AG10803 (cell line): ENCODE data around the gene SORL1-AS1.
"Not testable (repeated sequence)": the region's sequence is repeated elsewhere in the genome, so short reads cannot be mapped to it uniquely, and the experiment has no call there.

ENCODE experiments used
- DNase-seq: peaks from one replicate; pipeline ENCODE4 v3.0.0; 2010; ENCODE audit warnings: low read depth
- H3K4me3 ChIP-seq: 2 replicates; pipeline ENCODE4 v1.5.1; 2011; ENCODE audit warnings: mild to moderate bottlenecking, low read length, control low read depth
- TF ChIP-seq, protein P1 (sequence below): conservative IDR thresholded peaks from 2 replicates; pipeline ENCODE4 v1.5.1; 2011; ENCODE audit warnings: mild to moderate bottlenecking, low read length, control low read depth, inconsistent platforms

Gene SORL1-AS1

DNA sequence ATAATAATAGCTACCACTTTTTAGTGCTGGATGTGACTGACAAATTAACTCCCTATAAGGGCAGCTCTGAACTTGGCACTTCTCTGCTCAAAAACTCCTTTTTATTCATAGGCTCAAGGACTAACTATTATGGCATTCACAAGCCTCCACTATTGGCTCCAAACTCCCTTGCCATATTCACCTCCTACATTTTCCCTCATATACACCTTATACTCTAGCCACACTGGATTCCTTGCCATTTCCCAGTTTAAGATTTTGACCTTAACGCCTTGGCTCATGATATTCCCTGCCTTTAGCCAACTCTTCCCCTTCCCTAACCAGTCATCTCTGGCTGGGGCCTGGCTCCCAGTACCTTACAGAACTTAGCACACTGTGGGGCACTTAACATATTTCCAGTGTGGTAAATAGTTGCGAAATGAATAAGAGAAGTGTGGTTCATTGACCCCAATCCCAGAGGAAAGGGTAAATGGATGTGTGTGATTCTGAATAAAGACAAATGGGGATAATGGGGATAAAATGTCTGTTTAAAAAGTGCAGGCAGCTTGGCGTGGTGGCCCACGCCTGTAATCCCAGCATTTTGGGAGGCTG, 40.7 kb downstream of the SORL1-AS1 start:
- DNase-seq: no peak
- H3K4me3 ChIP-seq: no peak overlapping the region
- TF ChIP-seq, protein P1, sequence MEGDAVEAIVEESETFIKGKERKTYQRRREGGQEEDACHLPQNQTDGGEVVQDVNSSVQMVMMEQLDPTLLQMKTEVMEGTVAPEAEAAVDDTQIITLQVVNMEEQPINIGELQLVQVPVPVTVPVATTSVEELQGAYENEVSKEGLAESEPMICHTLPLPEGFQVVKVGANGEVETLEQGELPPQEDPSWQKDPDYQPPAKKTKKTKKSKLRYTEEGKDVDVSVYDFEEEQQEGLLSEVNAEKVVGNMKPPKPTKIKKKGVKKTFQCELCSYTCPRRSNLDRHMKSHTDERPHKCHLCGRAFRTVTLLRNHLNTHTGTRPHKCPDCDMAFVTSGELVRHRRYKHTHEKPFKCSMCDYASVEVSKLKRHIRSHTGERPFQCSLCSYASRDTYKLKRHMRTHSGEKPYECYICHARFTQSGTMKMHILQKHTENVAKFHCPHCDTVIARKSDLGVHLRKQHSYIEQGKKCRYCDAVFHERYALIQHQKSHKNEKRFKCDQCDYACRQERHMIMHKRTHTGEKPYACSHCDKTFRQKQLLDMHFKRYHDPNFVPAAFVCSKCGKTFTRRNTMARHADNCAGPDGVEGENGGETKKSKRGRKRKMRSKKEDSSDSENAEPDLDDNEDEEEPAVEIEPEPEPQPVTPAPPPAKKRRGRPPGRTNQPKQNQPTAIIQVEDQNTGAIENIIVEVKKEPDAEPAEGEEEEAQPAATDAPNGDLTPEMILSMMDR: no peak

DNA sequence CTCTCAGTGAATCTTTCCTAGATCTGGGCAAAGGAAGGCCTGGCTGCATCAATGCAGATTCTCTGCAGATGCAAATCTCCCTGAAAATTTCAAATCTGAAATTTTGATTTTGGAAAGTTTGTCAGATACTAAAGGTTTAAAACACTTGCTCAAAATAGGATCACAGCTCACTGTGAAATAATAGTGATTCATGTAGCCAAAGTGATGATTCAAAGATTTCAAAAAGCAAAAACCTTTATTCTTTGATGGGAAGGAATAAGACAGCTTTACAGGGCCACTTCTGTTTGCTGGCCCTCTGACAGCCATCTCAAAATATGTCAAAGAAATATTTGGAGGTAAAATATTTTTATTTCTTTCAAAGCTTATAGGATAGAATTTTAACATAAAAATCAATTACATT, 41.4 kb downstream of the SORL1-AS1 start:
- not testable (repeated sequence) for H3K4me3 ChIP-seq, DNase-seq

DNA sequence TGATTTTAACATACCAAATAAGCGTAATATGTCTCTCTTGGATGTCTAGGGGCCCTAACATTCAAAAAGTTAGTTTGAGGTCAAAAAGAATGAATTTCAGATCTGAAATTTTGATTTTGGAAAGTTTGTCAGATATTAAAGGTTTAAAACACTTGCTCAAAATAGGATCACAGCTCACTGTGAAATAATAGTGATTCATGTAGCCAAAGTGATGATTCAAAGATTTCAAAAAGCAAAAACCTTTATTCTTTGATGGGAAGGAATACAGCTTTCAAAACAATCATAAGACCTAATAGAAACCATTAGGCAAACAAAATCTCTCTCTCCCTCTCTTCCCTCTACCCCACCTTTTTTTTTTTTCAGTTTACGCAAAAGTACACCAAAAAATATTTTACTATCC, 42.7 kb downstream of the SORL1-AS1 start:
- DNase-seq, H3K4me3 ChIP-seq: not testable (repeated sequence)

DNA sequence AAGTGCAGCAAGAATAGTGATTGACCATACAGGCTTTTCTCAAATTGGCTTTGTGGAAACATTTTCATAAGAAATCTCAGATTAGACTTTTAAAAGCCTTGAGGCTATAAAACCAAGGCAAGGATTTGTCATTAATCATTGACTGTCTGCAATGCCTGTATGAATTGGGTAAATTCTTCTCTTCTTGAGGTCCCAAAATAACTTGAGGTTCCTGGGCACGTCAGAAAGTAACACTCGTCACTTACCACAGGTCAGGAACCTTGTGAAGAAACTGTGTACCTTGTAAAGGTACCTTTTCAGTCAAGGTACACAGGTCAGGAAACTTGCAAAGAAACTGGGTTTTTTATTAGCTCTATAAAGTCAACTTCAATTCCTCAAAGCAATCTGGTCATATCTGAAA, 43.9 kb downstream of the SORL1-AS1 start:
- no peak for DNase-seq
- TF ChIP-seq, protein P1: no peak

DNA sequence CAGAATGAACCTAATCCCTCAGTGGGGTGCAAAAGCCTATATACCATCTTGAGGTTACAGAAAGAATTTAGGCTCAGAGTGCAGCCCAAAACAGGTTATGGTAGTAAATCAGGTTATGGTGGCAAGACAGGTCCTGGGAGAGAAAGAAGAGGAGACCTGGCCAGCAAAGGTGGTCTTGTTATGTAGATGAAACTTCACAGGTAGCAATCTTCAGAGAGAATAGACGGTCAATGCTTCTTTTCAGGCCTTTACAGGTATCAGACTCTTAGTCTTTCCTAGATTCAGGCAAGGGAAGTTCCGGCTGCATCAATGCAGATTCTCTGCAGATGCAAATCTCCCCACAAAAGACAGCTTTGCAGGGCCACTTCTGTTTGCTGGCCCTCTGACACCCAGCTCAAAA, 46.5 kb downstream of the SORL1-AS1 start:
- TF ChIP-seq, protein P1: no peak
- H3K4me3 ChIP-seq: no peak overlapping the region
- DNase-seq: no peak

More for the DNA sequence above, 43.9 kb downstream of the SORL1-AS1 start:
- H3K4me3 ChIP-seq: no peak overlapping the region

DNA sequence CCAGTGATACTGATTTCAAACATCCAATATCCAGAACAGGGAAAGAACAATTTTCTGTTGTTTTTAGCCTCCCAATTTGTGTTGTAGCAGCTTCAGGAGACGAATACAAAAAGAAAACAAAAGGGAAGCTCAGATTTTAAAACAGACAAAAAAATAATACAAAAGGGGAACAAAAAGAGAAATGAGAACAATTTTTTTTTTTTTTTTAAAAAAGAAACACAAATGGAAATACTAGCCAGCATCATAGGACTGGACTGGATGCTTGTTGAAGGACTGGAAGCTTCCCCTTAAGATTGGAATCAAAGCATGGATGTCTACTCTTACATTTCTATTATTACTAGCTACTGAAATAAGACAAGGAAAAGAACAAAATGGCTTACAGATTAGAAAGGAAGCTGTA, 47.1 kb downstream of the SORL1-AS1 start:
- TF ChIP-seq, protein P1: no peak
- no peak overlapping the region for H3K4me3 ChIP-seq
- no peak for DNase-seq

DNA sequence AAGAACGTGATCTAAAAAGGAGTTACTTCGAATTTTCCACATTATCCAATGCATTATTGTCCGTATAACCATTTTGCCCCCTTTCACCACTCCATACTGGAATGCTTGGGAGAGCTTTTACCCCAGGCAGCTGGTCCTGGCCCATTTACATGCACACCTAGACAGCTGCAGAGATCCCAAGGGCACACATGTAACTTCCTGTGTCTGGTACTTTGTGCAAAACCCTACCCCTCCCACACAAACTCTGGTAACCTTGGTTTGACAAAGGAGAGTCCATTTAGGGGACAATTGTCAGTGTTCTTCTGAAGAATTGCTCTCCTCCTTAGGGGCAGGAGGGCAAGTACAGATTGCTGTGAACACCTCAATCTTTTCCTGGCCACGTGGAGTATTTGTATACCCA, 58.0 kb downstream of the SORL1-AS1 start:
- no peak overlapping the region for H3K4me3 ChIP-seq
- TF ChIP-seq, protein P1: no peak
- DNase-seq: no peak

DNA sequence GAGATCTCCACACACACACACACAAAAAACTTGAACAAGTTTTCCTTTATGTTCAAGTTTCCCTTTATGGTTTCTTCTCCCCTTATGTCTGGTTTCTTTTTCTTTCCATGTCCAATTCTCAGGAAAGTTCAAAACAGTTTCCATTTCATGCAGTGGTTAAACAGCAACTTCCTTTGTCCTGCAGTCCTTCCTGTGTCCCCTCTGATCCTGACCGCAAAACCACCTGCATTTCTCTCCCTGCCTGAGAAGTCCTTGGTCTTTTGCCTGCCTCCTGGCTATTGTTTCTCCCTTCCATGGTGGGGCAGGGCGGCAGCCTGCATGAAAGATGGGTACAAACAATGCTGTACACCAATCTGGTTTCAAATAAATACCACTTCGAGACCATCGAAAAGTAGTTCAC, 58.9 kb downstream of the SORL1-AS1 start:
- no peak overlapping the region for H3K4me3 ChIP-seq
- DNase-seq: no peak
- TF ChIP-seq, protein P1: no peak
